BLaER1 treated with 17β-estradiol and CSF1 and Interleukin-3, amounts not matched to agents 10 nM and 100 nM (cell line): ENCODE results near the gene SPTBN4.

Source experiments
- H3K27ac ChIP-seq, 11 experiments: shearing (Covaris generic); formaldehyde crosslinking; 2 replicates each; pipeline ENCODE4 v1.8.1; 2022
- H3K27me3 ChIP-seq, 11 experiments: shearing (Covaris generic); formaldehyde crosslinking; 2 replicates each; pipeline ENCODE4 v1.8.1; 2022
- H3K36me3 ChIP-seq, 11 experiments: shearing (Covaris generic); formaldehyde crosslinking; 2 replicates each; pipeline ENCODE4 v1.8.1; 2022
- H3K4me1 ChIP-seq, 10 experiments: shearing (Covaris generic); formaldehyde crosslinking; 2 replicates each; pipeline ENCODE4 v1.8.1; 2022
- H3K4me2 ChIP-seq, 11 experiments: shearing (Covaris generic); formaldehyde crosslinking; 2 replicates each; pipeline ENCODE4 v1.8.1; 2022
- H3K4me3 ChIP-seq, 10 experiments: shearing (Covaris generic); formaldehyde crosslinking; 2 replicates each; pipeline ENCODE4 v1.8.1; 2022
- H3K9ac ChIP-seq, 11 experiments: shearing (Covaris generic); formaldehyde crosslinking; 2 replicates each; pipeline ENCODE4 v1.8.1; 2022
- H3K9me3 ChIP-seq, 11 experiments: shearing (Covaris generic); formaldehyde crosslinking; replicated peaks in 1 of 11; 2 replicates each; pipeline ENCODE4 v1.8.1; 2022
- H4K20me1 ChIP-seq, 11 experiments: shearing (Covaris generic); formaldehyde crosslinking; 2 replicates each; pipeline ENCODE4 v1.8.1; 2022
- Cebpa-rat ChIP-seq, 11 experiments: shearing (Covaris generic); IDR thresholded peaks; 2 replicates each; pipeline ENCODE4 v1.8.1; 2022

Gene SPTBN4

GRCh38 chr19:40607311-40608239, 140.8 kb downstream of the SPTBN4 start:
- no peaks in the 10 kb centered on the region for H3K27me3 ChIP-seq
- no peaks in the 10 kb centered on the region for H3K36me3 ChIP-seq
- no peaks in the 10 kb centered on the region for H3K9me3 ChIP-seq
- H3K27ac ChIP-seq = no peak overlapping the region
- H3K9ac ChIP-seq = no peak overlapping the region; a peak in 1 of 22 replicates
- peaks cover 0 to 15% (median 0%) of the 10 kb centered on the region in 11 experiments; a peak in 6 of 22 replicates for H4K20me1 ChIP-seq
- TF ChIP-seq Cebpa-rat (IDR thresholded peaks at IDR 0.05) = no peak
- H3K4me2 ChIP-seq = peak overlapping the region in 1 of 11 experiments; percentile 11; a peak in 3 of 22 replicates
- peaks cover 50 to 85% (median 72%) of the 10 kb centered on the region in 10 experiments for H3K4me1 ChIP-seq
- H3K4me3 ChIP-seq = no peak overlapping the region

- TF ChIP-seq Cebpa-rat (IDR thresholded peaks at IDR 0.05) = no peak
- no peaks in the 10 kb centered on the region for H3K27me3 ChIP-seq
- peaks cover 0 to 4% (median 0%) of the 10 kb centered on the region in 11 experiments; a peak in 1 of 22 replicates for H3K9me3 ChIP-seq
- H3K36me3 ChIP-seq = no peaks in the 10 kb centered on the region
- H3K27ac ChIP-seq = no peak overlapping the region
- H4K20me1 ChIP-seq = peaks cover 0 to 9% (median 0%) of the 10 kb centered on the region in 11 experiments; a peak in 6 of 22 replicates
- no peak overlapping the region for H3K4me3 ChIP-seq
- peaks cover 43 to 85% (median 67%) of the 10 kb centered on the region in 10 experiments for H3K4me1 ChIP-seq
- no peak overlapping the region; a peak in 1 of 22 replicates for H3K9ac ChIP-seq
- H3K4me2 ChIP-seq = peak overlapping the region in 4 of 11 experiments; percentile 10 to 99 (median 98); a peak in 2 of 22 replicates
Observed at GRCh38 chr19:40608240-40608621, 141.4 kb downstream of the SPTBN4 start.

DNA sequence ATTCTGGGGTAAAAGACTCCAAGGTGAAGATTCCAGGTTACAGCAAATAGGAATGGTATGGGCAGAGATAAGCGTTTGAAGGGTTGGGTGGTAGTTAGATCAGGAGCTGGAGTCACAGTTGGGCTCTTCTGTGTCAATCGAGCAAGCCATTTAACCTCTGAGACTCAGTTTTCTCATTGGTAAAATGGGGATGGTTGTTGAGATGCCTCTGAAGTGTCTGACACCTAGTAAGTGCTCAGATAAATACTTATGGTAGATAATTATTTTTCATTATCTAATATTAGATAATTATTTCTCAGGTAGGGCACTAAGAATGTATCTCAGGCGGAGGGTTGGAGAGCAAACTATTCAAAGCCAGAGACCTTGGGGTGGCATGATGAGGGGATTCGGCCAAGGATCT, 142.2 kb downstream of the SPTBN4 start:
- TF ChIP-seq Cebpa-rat (IDR thresholded peaks at IDR 0.05) = no peak

GRCh38 chr19:40609561-40610395, 143.0 kb downstream of the SPTBN4 start:
- H4K20me1 ChIP-seq = peaks cover 0 to 3% (median 0%) of the 10 kb centered on the region in 11 experiments; a peak in 3 of 22 replicates
- H3K4me1 ChIP-seq = peaks cover 34 to 83% (median 64%) of the 10 kb centered on the region in 10 experiments
- peak overlapping the region; percentile 67 to 83 (median 75) for H3K9ac ChIP-seq
- peak overlapping the region; percentile 59 to 76 (median 62) for H3K4me3 ChIP-seq
- H3K27ac ChIP-seq = peak overlapping the region; percentile 32 to 83 (median 79); a peak in 21 of 22 replicates
- no peak for TF ChIP-seq Cebpa-rat (IDR thresholded peaks at IDR 0.05)
- H3K36me3 ChIP-seq = no peaks in the 10 kb centered on the region
- peaks cover 0 to 5% (median 0%) of the 10 kb centered on the region in 11 experiments; a peak in 1 of 22 replicates for H3K9me3 ChIP-seq
- peak overlapping the region; percentile 89 to 100 (median 99) for H3K4me2 ChIP-seq
- H3K27me3 ChIP-seq = no peaks in the 10 kb centered on the region

More for the DNA sequence above, 142.2 kb downstream of the SPTBN4 start:
- no peaks in the 10 kb centered on the region for H3K27me3 ChIP-seq
- H3K4me2 ChIP-seq = peak overlapping the region; percentile 89 to 100 (median 99)
- H3K9me3 ChIP-seq = peaks cover 0 to 5% (median 0%) of the 10 kb centered on the region in 11 experiments; a peak in 1 of 22 replicates
- peak overlapping the region; percentile 67 to 83 (median 75); a peak in 20 of 22 replicates for H3K9ac ChIP-seq
- peaks cover 0 to 8% (median 0%) of the 10 kb centered on the region in 11 experiments; a peak in 6 of 22 replicates for H4K20me1 ChIP-seq
- H3K4me3 ChIP-seq = peak overlapping the region; percentile 59 to 76 (median 62); a peak in 19 of 20 replicates
- H3K4me1 ChIP-seq = peaks cover 41 to 84% (median 64%) of the 10 kb centered on the region in 10 experiments
- H3K36me3 ChIP-seq = no peaks in the 10 kb centered on the region
- H3K27ac ChIP-seq = peak overlapping the region in 6 of 11 experiments; percentile 63 to 83 (median 80); a peak in 11 of 22 replicates

DNA sequence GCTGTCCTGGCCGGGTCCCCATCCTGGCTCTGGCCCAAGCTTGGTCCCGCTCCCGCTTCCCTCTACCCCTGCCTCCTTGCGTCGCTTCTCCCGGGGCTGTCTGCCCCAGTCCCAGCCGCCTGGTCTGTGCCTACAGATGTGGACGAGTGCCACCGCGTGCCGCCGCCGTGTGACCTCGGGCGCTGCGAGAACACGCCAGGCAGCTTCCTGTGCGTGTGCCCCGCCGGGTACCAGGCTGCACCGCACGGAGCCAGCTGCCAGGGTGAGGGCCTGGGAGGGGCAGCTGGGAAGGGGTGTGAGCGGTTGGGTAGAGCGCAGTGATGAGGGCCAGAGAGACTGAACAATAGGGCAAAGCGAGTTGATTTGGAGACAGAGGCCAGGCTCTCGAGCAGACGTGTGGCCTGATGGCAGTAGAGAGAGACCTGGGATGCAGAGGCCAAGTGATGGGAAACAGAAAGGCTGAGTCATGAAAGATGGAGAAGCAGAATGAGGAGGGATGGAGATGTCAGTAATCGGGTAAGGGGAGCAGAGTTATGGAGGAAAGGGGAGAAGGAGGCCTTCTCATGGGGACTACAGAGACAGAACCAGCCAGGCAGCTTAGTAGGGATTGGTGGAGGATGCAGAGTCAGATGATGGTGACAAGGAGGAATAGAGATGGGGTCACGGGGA, 143.7 kb downstream of the SPTBN4 start:
- H3K36me3 ChIP-seq = peaks cover 0 to 1% (median 0%) of the 10 kb centered on the region in 11 experiments; a peak in 2 of 22 replicates
- H4K20me1 ChIP-seq = no peaks in the 10 kb centered on the region; a peak in 1 of 22 replicates
- H3K27me3 ChIP-seq = no peaks in the 10 kb centered on the region
- no peak for TF ChIP-seq Cebpa-rat (IDR thresholded peaks at IDR 0.05)
- H3K4me3 ChIP-seq = peak overlapping the region; percentile 59 to 76 (median 62)
- peak overlapping the region; percentile 50 to 83 (median 72); a peak in 20 of 22 replicates for H3K9ac ChIP-seq
- H3K9me3 ChIP-seq = peaks cover 0 to 5% (median 0%) of the 10 kb centered on the region in 11 experiments; a peak in 1 of 22 replicates
- H3K4me2 ChIP-seq = peak overlapping the region; percentile 89 to 100 (median 99)
- H3K4me1 ChIP-seq = peaks cover 33 to 82% (median 65%) of the 10 kb centered on the region in 10 experiments
- peak overlapping the region in 10 of 11 experiments; percentile 50 to 83 (median 79); a peak in 20 of 22 replicates for H3K27ac ChIP-seq

DNA sequence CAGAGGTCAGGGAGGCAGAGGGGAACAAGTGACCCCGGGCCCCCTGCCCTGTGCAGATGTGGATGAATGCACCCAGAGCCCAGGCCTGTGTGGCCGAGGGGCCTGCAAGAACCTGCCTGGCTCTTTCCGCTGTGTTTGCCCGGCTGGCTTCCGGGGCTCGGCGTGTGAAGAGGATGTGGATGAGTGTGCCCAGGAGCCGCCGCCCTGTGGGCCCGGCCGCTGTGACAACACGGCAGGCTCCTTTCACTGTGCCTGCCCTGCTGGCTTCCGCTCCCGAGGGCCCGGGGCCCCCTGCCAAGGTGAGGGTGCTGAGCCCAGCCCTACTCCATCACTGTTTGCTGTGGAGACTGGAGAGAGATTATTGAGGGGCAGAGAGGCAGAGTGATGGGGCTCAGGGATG, 144.3 kb downstream of the SPTBN4 start:
- Histone ChIP-seq H3K27me3 (no peaks in the 10 kb centered on the region), H3K4me2 (peak overlapping the region; percentile 89 to 100 (median 99)), H3K4me3 (peak overlapping the region in 3 of 10 experiments; percentile 13 to 62 (median 59); a peak in 1 of 20 replicates), H3K9ac (peak overlapping the region in 8 of 11 experiments; percentile 52 to 83 (median 75); a peak in 14 of 22 replicates), H3K27ac (peak overlapping the region in 9 of 11 experiments; percentile 63 to 83 (median 79); a peak in 14 of 22 replicates), H3K9me3 (peaks cover 0 to 5% (median 0%) of the 10 kb centered on the region in 11 experiments; a peak in 1 of 22 replicates), H3K4me1 (peaks cover 34 to 82% (median 61%) of the 10 kb centered on the region in 10 experiments), H4K20me1 (peaks cover 0 to 5% (median 0%) of the 10 kb centered on the region in 11 experiments; a peak in 1 of 22 replicates), H3K36me3 (peaks cover 0 to 7% (median 0%) of the 10 kb centered on the region in 11 experiments; a peak in 3 of 22 replicates)
- no peak for TF ChIP-seq Cebpa-rat (IDR thresholded peaks at IDR 0.05)

- no peaks in the 10 kb centered on the region for H3K27me3 ChIP-seq
Observed at GRCh38 chr19:40611900-40612698, 145.3 kb downstream of the SPTBN4 start.

More at GRCh38 chr19:40611900-40612698, 145.3 kb downstream of the SPTBN4 start:
- Histone ChIP-seq H3K4me3 (no peak overlapping the region), H3K9me3 (peaks cover 0 to 5% (median 0%) of the 10 kb centered on the region in 11 experiments; a peak in 1 of 22 replicates), H3K27ac (peak overlapping the region in 2 of 11 experiments; percentile 80 to 83; a peak in 2 of 22 replicates), H4K20me1 (peaks cover 0 to 6% (median 0%) of the 10 kb centered on the region in 11 experiments; a peak in 1 of 22 replicates), H3K9ac (no peak overlapping the region), H3K4me2 (peak overlapping the region; percentile 89 to 100 (median 99); a peak in 18 of 22 replicates), H3K36me3 (peaks cover 0 to 14% (median 6%) of the 10 kb centered on the region in 11 experiments; a peak in 8 of 22 replicates), H3K4me1 (peaks cover 28 to 74% (median 53%) of the 10 kb centered on the region in 10 experiments)
- no peak for TF ChIP-seq Cebpa-rat (IDR thresholded peaks at IDR 0.05)
